ENCODE measurements around the gene LSM14A. TPM values are rescaled to one million over a fixed set of nuclear protein-coding genes. Genes with fewer than 3 reads are reported as not detected.

The LSM14A gene
- total and polyA plus RNA-seq, 9 of the 15 experiments (the other 6 are each of a cell fraction or from before 2014, with no cell fraction given): 19.5 to 150 (median 95.1) TPM

- no peak for TF ChIP-seq REST (IDR thresholded peaks at IDR 0.05; ENCODE audit: borderline replicate concordance)
- 0 out of 2 replicates have a peak, but pooled peaks have one; percentile 33 for TF ChIP-seq REST (CRISPR knock-in tag; IDR thresholded peaks at IDR 0.05; ENCODE audit: low read depth)
- no peak for TF ChIP-seq THAP7 (CRISPR knock-in tag; IDR thresholded peaks at IDR 0.05)
- no peak for TF ChIP-seq ZNF165 (CRISPR knock-in tag; IDR thresholded peaks at IDR 0.05; ENCODE audit: borderline replicate concordance)
- no peak for TF ChIP-seq PYGO2 (tag; IDR thresholded peaks at IDR 0.05)
- no peak for TF ChIP-seq ZNF655 (CRISPR knock-in tag; IDR thresholded peaks at IDR 0.05)
- peak; percentile 76 for TF ChIP-seq CEBPB (tag; IDR thresholded peaks at IDR 0.05)
- TF ChIP-seq SMAD1 (IDR thresholded peaks at IDR 0.05; ENCODE audit: low read depth, low read length, partially characterized antibody): peak; percentile 37
- TF ChIP-seq DLX4 (CRISPR knock-in tag; IDR thresholded peaks at IDR 0.05): no peak
- TF ChIP-seq MITF (IDR thresholded peaks at IDR 0.05): no peak
- no peak for TF ChIP-seq RNF219 (CRISPR knock-in tag; IDR thresholded peaks at IDR 0.05)
Measured at GRCh38 chr19:34134190-34135053, 37.9 kb upstream of the LSM14A start (continued).

Data from K562 (cell line).